Activated T-cell treated with anti-CD3 and anti-CD28 coated beads, Interleukin-2, amount 50 U/mL, for 4 hours (primary cell): ENCODE data around the gene ZNF831. TPM values are rescaled to one million over a fixed set of nuclear protein-coding genes. Genes with fewer than 3 reads are reported as not detected.
A peak's percentile ranks its signal among the peaks of the same experiment; 100 is the strongest.

Source experiments
- ATAC-seq, 2 donors: fragments of 200-7000 bp; cut with Tn5 transposase; one replicate each; pipeline ENCODE4 v1.10.0; 2021
- DNase-seq: peaks from one replicate; pipeline ENCODE4 v3.0.0-alpha.2; 2020
- H3K27me3 Mint-ChIP-seq: one replicate; pipeline ENCODE4 v1.8.0; 2021; ENCODE audit warnings: low read depth, mixed read lengths
- H3K36me3 Mint-ChIP-seq: one replicate; pipeline ENCODE4 v1.8.0; 2022; ENCODE audit warnings: mixed read lengths; ENCODE audit not compliant: insufficient read depth
- H3K4me1 Mint-ChIP-seq: one replicate; pipeline ENCODE4 v1.8.0; 2021; ENCODE audit warnings: low read depth, mixed read lengths
- H3K4me3 Mint-ChIP-seq: one replicate; pipeline ENCODE4 v1.8.0; 2021; ENCODE audit warnings: mild to moderate bottlenecking, moderate library complexity, mixed read lengths
- H3K9me3 Mint-ChIP-seq: one replicate; pipeline ENCODE4 v1.8.0; 2021; ENCODE audit warnings: mixed read lengths
- total RNA-seq, 3 donors: library from RNA; stranded (reverse); gene quantifications; one replicate each; pipeline ENCODE4 v1.2.1, GENCODE V29; 2021

Gene ZNF831
- total RNA-seq, 3 donors from 2014 or later, result 1.8 to 2.5 (median 2.2) TPM

GRCh38 chr20:59131551-59132285, 31.9 kb upstream of the ZNF831 start:
- Mint-ChIP-seq H3K27me3 (no peaks in the 10 kb centered on the region), H3K9me3 (no peaks in the 10 kb centered on the region), H3K4me3 (no peak overlapping the region), H3K36me3 (no peaks in the 10 kb centered on the region), H3K4me1 (peaks cover 11% of the 10 kb centered on the region)
- DNase-seq (no peak), ATAC-seq (no peak)

- peaks cover 11% of the 10 kb centered on the region for H3K4me1 Mint-ChIP-seq
- no peaks in the 10 kb centered on the region for H3K36me3 Mint-ChIP-seq
- no peaks in the 10 kb centered on the region for H3K27me3 Mint-ChIP-seq
- no peak overlapping the region for H3K4me3 Mint-ChIP-seq
- DNase-seq (no peak), ATAC-seq (no peak)
- no peaks in the 10 kb centered on the region for H3K9me3 Mint-ChIP-seq
Observed at GRCh38 chr20:59134182-59134581, 29.4 kb upstream of the ZNF831 start.

- no peak overlapping the region for H3K4me3 Mint-ChIP-seq
- no peaks in the 10 kb centered on the region for H3K36me3 Mint-ChIP-seq
Observed at GRCh38 chr20:59135093-59135492, 28.5 kb upstream of the ZNF831 start.

DNA sequence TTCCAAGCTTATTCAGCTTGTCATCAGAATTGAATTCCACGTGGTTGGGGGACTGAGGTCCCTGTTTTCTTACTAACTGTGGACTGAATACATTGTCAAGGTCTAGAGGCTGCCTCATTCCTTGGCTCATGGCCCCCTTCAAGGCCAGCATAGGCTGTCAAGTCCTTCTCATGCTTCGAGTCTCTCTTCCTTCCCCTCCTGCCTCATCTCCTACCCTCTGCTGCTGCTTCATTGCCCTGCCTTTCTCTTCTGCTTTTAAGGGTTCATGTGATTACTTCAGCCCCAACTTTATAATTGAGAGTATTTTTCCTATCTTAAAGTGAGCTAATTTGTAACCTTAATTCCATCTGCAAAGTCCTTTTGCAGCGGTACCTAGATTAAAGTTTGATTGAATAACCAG, 27.6 kb upstream of the ZNF831 start:
- H3K4me1 Mint-ChIP-seq, result peaks cover 19% of the 10 kb centered on the region
- no peaks in the 10 kb centered on the region for H3K27me3 Mint-ChIP-seq
- no peak for ATAC-seq
- H3K36me3 Mint-ChIP-seq, result no peaks in the 10 kb centered on the region
- no peak for DNase-seq
- H3K9me3 Mint-ChIP-seq, result no peaks in the 10 kb centered on the region
- H3K4me3 Mint-ChIP-seq, result no peak overlapping the region

More at GRCh38 chr20:59135093-59135492, 28.5 kb upstream of the ZNF831 start:
- peaks cover 14% of the 10 kb centered on the region for H3K4me1 Mint-ChIP-seq
- no peaks in the 10 kb centered on the region for H3K9me3 Mint-ChIP-seq
- ATAC-seq (no peak), DNase-seq (no peak)
- H3K27me3 Mint-ChIP-seq, result no peaks in the 10 kb centered on the region

DNA sequence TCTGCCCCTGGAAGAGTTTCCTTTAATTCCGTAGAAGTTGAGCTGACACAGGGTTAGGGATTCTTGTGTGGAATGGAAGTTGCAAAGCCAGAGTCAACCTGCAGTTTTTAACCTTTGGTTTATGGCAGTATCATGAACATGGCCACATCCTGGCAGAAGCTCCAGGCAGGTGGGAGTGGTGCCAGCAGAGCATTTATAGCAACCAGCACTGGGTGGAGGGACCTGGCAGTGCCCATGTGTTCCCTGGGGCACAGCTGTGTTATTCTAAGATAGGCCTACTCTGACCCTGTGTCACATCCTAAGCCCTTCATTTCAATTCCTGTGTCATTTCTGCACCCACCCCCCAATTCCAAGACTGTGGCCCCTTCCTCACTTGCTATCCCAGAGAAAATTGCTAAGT, 26.1 kb upstream of the ZNF831 start:
- no peaks in the 10 kb centered on the region for H3K36me3 Mint-ChIP-seq
- H3K9me3 Mint-ChIP-seq, result no peaks in the 10 kb centered on the region
- ATAC-seq (no peak), DNase-seq (no peak)
- H3K4me3 Mint-ChIP-seq, result no peak overlapping the region
- H3K27me3 Mint-ChIP-seq, result no peaks in the 10 kb centered on the region
- peaks cover 19% of the 10 kb centered on the region for H3K4me1 Mint-ChIP-seq

DNA sequence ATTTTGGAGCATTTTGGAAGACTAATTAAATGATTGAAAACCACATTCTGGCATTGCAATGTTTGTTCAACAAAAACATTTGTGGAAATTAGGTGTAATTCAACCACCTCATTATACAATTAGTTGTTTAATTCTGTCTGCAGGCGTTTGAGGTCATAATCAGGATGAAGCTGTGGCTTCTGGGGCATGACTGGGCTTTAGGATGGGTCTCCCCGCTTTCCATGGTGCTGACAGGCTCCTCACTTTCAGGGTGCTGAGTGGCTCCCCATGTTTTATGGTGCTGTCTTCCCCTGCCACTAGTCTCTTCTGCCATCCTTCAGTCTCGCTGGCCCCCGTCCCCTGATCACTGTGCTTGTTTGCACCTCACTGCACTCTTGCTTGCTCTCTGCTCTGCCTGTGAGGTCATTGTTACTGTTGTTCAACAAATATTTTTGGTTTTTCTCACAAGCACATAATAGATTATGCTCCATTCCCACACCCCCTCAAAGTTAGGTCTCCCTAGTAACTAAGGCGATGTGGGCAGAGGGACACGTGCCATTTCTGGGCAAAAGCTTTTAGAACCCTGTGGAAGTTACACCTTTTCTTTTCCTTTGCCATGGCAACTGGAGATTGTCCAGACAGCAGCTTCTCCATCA, 25.4 kb upstream of the ZNF831 start:
- no peak overlapping the region for H3K4me3 Mint-ChIP-seq
- H3K4me1 Mint-ChIP-seq, result peaks cover 19% of the 10 kb centered on the region
- DNase-seq, result no peak
- no peaks in the 10 kb centered on the region for H3K36me3 Mint-ChIP-seq
- no peaks in the 10 kb centered on the region for H3K27me3 Mint-ChIP-seq
- ATAC-seq, result no peak
- no peaks in the 10 kb centered on the region for H3K9me3 Mint-ChIP-seq

- DNase-seq, result no peak
- Mint-ChIP-seq H3K4me1 (peaks cover 34% of the 10 kb centered on the region), H3K36me3 (no peaks in the 10 kb centered on the region), H3K27me3 (no peaks in the 10 kb centered on the region), H3K9me3 (no peaks in the 10 kb centered on the region), H3K4me3 (no peak overlapping the region)
- ATAC-seq, result no peak
Observed at GRCh38 chr20:59139998-59140397, 23.6 kb upstream of the ZNF831 start.

GRCh38 chr20:59141818-59142581, 21.6 kb upstream of the ZNF831 start:
- DNase-seq, result no peak
- Mint-ChIP-seq H3K9me3 (no peaks in the 10 kb centered on the region), H3K27me3 (no peaks in the 10 kb centered on the region), H3K4me1 (peaks cover 51% of the 10 kb centered on the region), H3K4me3 (no peak overlapping the region), H3K36me3 (no peaks in the 10 kb centered on the region)
- no peak for ATAC-seq

DNA sequence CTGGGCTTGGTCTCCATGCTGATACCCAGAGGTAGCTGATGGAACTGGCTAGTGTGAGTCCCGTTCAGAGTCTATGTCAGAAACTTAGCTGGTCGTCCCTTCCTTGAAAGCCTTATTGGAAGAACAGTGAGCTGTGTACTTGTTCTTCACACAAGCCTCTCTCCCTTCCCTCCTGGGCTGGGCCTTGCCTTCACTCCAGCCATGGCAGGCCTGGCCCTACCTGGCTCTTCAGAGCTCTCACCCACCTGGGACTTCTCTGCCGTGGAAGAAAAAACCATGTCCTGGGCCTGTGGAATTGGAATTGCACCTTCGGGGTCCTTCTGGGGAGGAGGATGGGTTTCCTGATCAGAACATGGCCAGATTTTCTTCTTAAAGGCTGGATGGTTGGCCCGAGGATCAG, 20.3 kb upstream of the ZNF831 start:
- DNase-seq (no peak), ATAC-seq (no peak)
- no peaks in the 10 kb centered on the region for H3K9me3 Mint-ChIP-seq
- H3K4me3 Mint-ChIP-seq, result no peak overlapping the region
- no peaks in the 10 kb centered on the region for H3K27me3 Mint-ChIP-seq
- no peaks in the 10 kb centered on the region for H3K36me3 Mint-ChIP-seq
- peaks cover 55% of the 10 kb centered on the region for H3K4me1 Mint-ChIP-seq

- Mint-ChIP-seq H3K4me1 (peaks cover 63% of the 10 kb centered on the region), H3K27me3 (no peaks in the 10 kb centered on the region), H3K4me3 (no peak overlapping the region), H3K36me3 (no peaks in the 10 kb centered on the region), H3K9me3 (no peaks in the 10 kb centered on the region)
- peak; percentile 81 to 86 for ATAC-seq
- DNase-seq, result peak; percentile 52
Observed at GRCh38 chr20:59144179-59144830, 19.3 kb upstream of the ZNF831 start.

DNA sequence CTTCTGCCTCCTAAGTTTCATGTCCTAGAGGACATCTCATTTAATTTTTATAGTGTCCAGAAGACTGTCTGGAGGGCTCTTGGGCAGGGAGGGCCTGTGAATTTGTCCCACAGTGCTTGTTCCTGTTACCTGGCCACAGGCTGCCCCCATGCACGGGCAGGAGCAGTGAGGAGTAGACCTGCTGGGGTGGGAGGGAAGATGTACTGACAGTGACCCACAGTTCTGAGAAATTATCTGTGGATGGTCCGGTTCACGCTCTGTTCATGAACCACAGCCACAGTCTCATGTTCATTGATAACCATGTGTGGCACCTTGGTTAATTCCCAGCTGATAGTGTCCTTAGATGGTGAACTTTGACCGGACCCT, 18.8 kb upstream of the ZNF831 start:
- Mint-ChIP-seq H3K4me1 (peaks cover 68% of the 10 kb centered on the region), H3K4me3 (no peak overlapping the region), H3K36me3 (peaks cover under 1% of the 10 kb centered on the region), H3K27me3 (no peaks in the 10 kb centered on the region), H3K9me3 (no peaks in the 10 kb centered on the region)
- DNase-seq (no peak), ATAC-seq (no peak)

GRCh38 chr20:59145247-59145923, 18.2 kb upstream of the ZNF831 start:
- no peaks in the 10 kb centered on the region for H3K27me3 Mint-ChIP-seq
- H3K36me3 Mint-ChIP-seq, result peaks cover 3% of the 10 kb centered on the region
- peaks cover 67% of the 10 kb centered on the region for H3K4me1 Mint-ChIP-seq
- no peaks in the 10 kb centered on the region for H3K9me3 Mint-ChIP-seq
- ATAC-seq (no peak), DNase-seq (no peak)
- H3K4me3 Mint-ChIP-seq, result peak overlapping the region; percentile 83

GRCh38 chr20:59145924-59146779, 17.5 kb upstream of the ZNF831 start:
- Mint-ChIP-seq H3K4me1 (peaks cover 72% of the 10 kb centered on the region), H3K4me3 (peak overlapping the region; percentile 83), H3K9me3 (no peaks in the 10 kb centered on the region), H3K27me3 (no peaks in the 10 kb centered on the region), H3K36me3 (peaks cover 3% of the 10 kb centered on the region)
- ATAC-seq (peak; percentile 63 to 67), DNase-seq (peak; percentile 70)
